HepG2 (cell line): ENCODE measurements around the gene SLC35F3. TPM values are rescaled to one million over a fixed set of nuclear protein-coding genes. Genes with fewer than 3 reads are reported as not detected.

Experiments used
- MTA1 ChIP-seq: sonication (generic); formaldehyde crosslinking; IDR thresholded peaks from 2 replicates; pipeline ENCODE4 v1.4.0; 2020; ENCODE audit warnings: missing genetic modification reagents, mild to moderate bottlenecking, borderline replicate concordance
- ZBTB40 ChIP-seq, 2 experiments: fragments of 450-650 bp in 1 of 2; sonication (generic) in 1 of 2; formaldehyde crosslinking in 1 of 2; IDR thresholded peaks; 2 replicates each; pipeline versions ENCODE4 v1.6.1 to v1.8.0; 2016 to 2022; ENCODE audit warnings: antibody characterized with exemption in 1 of 2, mild to moderate bottlenecking in 1 of 2, missing genetic modification reagents in 1 of 2
- polyA plus RNA-seq, 8 experiments: library from polyadenylated mRNA; depleted of rRNA in 3 of 8; stranded (reverse) in 7 of 8; unstranded in 1 of 8; fragments of >200 nt; fragmentation: Illumina TruSeq in 4 of 8; extraction: Trizol in 4 of 8; gene quantifications; 2 replicates each; pipeline versions ENCODE4 v1.2.1 to v1.2.3, GENCODE V29; 2011 to 2016; ENCODE audit warnings: low read depth in 4 of 8, missing spikeins in 1 of 8, mixed read lengths in 1 of 8; ENCODE audit not compliant: insufficient read depth in 1 of 8
- total RNA-seq, 5 experiments: library from RNA; depleted of rRNA; stranded (reverse); fragments of >200 nt; fragmentation: Illumina TruSeq; extraction: Trizol; gene quantifications; 2 replicates each; pipeline ENCODE4 v1.2.3, GENCODE V29; 2016; ENCODE audit warnings: low read depth in 1 of 5

The SLC35F3 gene
- total and polyA plus RNA-seq, 2 of the 13 experiments (the other 11 are each of a cell fraction or from before 2014, with no cell fraction given): not detected

GRCh38 chr1:234162661-234163060, 258.2 kb downstream of the SLC35F3 start (continued):
- no peak for TF ChIP-seq ZBTB40 (IDR thresholded peaks at IDR 0.05)
- TF ChIP-seq ZBTB40 (CRISPR knock-in tag; IDR thresholded peaks at IDR 0.05): no peak
- no peak for TF ChIP-seq MTA1 (CRISPR knock-in tag)
